GM19351 (cell line): Measurements from ENCODE around the gene SLC6A9.

Source experiments
- ATAC-seq: cut with Tn5 transposase; IDR thresholded peaks from one replicate; pipeline ENCODE4 v1.9.1; 2021; ENCODE audit warnings: mild to moderate bottlenecking, moderate library complexity; ENCODE audit not compliant: unreplicated experiment

The SLC6A9 gene

DNA sequence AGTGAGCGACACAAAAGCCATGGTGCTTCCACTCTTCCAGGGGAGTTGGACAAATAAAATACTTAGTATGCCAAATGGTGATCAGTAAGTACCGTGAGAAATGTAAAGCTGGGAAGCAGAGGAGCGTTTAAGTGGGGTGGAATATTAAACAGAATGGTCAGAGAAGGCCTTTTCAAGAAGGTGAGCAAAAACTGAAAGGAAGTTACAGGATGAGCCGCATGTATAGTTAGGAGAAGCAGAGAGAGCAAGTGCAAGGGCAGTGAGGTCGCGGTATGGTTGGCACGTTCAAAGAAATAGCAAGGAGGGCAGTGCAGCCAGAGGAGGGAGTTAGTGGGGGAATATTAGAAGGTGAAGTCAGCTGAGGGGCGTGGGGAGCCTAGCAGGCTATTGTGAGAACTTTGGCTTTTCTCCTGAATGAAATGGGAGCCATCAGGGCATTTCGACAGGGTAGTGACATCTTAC lies 57.2 kb downstream of the SLC6A9 start:
- no peak for ATAC-seq

GRCh38 chr1:43971336-43971980 lies 59.8 kb downstream of the SLC6A9 start:
- no peak for ATAC-seq

DNA sequence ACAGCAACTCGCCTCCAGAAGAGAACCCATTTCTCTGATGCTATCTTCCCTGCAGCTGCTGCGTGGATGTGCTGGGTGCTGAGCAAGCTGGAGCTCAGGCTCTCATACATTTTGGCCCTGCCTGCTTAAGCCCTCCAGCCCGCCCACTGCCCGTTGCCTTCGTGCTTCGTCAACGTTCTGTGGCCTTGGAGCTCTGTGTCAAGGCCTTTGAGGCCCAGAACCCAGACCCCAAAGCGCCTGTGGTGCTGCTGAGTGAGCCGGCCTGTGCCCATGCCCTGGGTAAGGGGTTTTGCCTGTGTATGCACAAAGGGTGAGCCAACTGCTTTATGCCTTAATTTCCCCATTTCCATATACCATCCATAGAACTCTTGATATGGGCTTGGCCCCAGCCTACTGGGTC lies 60.4 kb downstream of the SLC6A9 start:
- ATAC-seq = no peak

- ATAC-seq = no peak
These were observed 60.8 kb downstream of the SLC6A9 start for GRCh38 chr1:43970502-43970901.

DNA sequence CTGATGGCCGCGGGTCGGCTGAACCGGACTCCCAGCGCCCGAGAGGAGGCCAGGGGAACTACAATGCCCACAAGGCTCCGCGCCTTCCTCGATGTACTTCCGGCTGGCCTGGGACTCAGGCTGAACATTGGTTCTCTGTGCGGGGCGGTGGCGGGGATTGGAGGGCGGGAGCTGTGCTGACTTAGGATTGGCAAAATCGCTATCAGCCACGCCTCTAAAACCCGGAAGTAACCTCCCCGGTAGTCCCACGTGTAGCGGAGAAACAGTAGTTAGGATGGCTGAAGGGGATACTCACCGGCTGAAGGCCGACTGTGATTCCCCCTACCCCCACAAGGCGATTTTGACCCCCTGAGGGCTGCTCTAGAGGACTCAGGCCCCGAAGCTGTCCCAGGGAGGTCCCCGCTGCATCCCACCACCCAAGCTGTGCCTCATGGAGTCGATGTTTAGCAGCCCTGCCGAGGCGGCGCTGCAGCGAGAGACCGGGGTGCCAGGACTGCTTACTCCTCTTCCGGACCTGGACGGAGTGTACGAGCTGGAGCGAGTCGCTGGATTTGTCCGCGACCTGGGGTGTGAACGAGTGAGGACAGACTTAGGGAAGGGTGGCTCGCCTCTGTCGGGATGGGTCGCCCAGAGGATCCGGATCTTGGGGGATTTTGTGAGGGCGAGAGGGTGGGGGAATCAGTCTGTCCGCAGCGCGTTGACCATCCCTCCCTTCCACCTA lies 61.4 kb downstream of the SLC6A9 start, which contains the start of gene DPH2:
DPH2 (plus strand) TSS at position 265 of the 721 bp plus-strand sequence; CDS start at position 431, 166 bp downstream.
- peak; percentile 88 for ATAC-seq

GRCh38 chr1:43969416-43969745 lies 61.9 kb downstream of the SLC6A9 start:
- ATAC-seq = no peak

DNA sequence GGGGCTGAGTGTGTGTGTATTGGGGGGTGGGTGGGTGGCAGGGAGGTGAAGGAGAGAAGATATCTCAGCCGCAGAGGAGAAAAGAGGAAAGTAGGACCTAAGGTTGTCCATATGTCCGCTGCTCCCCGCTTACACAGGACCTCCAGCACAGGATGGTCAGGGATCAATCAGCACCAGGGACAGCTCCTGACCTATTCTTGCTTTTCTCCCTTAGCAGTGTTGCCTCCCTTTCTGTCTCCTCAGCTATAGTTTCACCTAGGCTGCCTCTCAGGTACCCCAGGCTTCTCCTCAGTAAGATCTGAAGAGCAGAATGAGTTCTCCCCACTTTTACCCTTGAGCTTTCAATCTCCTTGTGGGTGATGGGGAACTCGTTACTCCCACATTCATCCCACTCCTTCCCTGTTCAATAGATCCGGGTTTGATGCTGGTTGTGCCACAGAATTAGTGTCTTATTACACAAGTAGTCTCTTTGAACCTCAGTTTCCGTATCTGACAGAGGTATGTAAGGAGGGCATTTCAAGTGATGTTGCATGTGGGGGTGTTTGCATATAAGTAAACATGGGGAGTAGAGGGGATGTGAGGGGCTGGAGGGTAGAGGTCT lies 62.8 kb downstream of the SLC6A9 start:
- ATAC-seq = no peak

GRCh38 chr1:43965316-43965715 lies 65.9 kb downstream of the SLC6A9 start:
- no peak for ATAC-seq

GRCh38 chr1:43963890-43964289 lies 67.4 kb downstream of the SLC6A9 start:
- ATAC-seq = no peak

DNA sequence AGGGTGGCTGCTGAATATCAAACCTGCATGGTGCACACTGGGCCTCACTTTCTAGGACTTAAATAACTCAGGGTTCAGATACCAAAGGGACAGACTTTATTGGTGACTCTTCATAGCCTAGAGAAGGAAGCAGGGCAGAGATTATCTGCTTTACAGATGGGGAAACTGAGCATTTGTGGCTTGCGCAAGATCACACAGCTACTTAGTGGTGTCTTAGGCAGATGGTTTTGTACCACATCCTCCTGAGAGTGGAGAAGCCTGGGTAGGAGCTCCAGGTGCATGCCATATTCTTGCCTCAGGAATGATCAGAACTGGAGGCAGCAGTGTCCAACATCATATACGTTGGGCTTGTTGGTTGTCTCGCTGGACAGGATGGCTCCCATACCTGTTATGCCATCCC lies 68.3 kb downstream of the SLC6A9 start:
- ATAC-seq = no peak

- no peak for ATAC-seq
These were observed 68.9 kb downstream of the SLC6A9 start for GRCh38 chr1:43962324-43962723.

DNA sequence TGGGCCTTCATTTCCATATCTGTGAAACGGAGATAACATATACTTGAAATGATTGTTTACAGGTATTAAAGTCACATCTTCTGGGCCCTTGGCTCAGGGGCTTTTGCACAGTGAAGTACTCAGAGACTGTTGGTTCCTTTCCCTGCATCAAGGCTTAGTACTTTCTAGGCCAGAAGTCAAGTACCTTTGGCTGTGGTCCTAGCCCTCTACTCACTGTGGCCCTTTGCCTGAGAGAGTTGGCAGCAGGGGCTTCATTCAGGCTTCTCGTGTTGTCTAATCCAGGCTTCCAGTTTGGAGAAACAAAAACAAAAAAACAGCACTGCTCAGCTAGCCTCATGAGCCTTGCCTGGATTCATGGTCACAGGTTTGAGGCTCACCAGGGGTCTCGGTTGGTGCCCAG lies 69.6 kb downstream of the SLC6A9 start:
- no peak for ATAC-seq

- no peak for ATAC-seq
These were observed 70.5 kb downstream of the SLC6A9 start for GRCh38 chr1:43960798-43961197.

DNA sequence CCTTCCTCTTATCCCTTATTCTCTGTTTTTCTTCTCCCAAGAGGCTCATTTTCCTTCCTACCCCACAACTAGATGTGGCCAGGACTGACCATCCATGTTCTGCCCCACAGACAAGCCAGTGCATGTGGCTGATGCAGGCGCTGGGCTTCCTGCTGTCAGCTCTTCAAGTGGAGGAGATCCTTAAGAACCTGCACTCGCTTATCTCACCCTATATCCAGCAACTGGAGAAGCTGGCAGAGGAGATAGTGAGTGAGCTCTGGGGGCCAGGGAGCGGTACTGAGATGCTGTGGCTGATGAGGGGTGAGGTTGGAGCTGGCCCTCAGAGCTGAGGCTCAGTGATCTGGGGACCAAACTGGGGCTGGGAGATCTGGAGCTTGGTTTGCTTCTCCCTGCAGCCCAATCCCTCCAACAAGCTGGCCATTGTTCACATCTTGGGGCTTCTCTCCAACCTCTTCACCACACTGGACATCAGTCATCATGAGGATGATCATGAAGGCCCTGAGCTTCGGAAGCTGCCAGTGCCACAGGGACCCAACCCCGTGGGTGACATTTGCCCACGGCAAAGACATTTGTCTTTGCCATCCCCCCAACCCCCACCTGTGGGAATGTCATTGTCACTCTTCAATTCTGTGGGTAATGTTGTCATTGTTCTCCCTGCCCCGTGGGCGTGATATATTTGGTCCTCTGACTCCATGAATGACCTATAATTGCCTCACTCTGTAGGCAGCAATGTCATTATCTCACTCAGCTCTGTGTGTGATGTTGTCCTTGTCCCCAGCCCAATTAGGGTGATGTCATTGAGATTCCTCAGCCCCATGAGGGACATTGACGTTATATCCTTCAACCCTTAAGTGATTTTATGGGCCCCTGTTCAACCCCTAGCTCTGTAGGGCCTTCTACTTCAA lies 72.7 kb downstream of the SLC6A9 start:
- ATAC-seq = no peak

DNA sequence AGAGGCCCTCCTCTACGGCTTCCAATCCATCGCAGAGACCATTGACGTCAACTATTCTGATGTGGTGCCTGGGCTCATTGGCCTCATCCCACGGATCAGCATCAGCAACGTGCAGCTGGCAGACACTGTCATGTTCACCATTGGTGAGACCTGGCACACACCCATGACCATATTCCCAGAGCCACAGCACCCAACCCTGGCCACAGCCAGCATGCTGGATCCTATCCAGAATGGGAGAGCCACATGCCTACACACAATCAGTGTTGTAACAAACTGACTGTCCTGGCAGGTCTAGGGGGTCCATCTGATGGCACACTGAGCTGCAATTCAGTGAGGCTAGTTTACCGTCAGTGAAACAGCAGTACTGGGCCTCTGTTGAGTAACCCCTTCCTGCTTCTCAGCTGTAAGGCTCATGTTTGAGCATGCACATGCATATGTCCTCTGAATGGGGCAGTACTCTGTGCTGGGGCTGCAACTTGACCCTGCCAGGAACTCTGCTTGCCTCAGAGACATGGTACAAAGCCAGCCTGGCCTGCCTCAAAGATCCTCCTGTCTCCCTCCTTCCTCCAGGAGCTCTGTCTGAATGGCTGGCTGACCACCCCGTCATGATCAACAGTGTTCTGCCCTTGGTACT lies 73.7 kb downstream of the SLC6A9 start:
- ATAC-seq = no peak

DNA sequence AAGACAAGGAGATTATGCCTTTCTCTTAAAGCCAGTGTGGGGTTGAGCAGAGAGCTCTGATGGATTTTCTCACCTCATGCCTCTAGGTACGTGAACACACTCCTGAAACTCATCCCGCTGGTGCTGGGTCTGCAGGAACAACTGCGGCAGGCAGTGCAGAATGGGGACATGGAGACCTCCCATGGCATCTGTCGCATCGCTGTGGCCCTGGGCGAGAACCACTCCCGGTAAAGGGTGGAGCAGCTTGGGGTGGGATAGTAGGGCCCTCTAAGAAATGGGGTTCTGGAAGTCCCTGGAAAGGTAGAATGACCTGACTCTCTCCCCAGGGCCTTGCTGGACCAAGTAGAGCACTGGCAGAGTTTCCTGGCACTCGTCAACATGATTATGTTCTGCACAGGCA lies 75.0 kb downstream of the SLC6A9 start:
- no peak for ATAC-seq

GRCh38 chr1:43954036-43954435 lies 77.2 kb downstream of the SLC6A9 start:
- ATAC-seq = no peak

DNA sequence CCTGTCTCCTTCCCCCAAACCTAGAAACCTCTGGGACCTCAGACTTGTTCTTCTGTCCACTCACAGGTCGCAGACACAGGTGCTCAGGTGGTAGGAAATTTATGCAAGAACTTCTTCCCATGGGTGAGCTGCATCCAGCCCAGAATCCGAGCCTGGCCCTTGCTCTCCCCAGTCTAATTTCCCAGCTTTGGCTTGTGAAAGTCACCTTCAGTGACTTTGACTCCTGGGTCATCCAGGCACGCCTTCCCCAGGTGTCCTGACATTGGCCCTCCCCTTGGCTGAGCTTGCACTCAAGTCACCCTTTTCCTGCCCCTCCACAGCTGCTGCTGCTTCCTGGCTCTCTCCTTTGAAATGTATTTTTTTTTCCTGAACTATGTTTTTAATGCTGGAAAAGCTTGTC lies 77.9 kb downstream of the SLC6A9 start:
- ATAC-seq = no peak

DNA sequence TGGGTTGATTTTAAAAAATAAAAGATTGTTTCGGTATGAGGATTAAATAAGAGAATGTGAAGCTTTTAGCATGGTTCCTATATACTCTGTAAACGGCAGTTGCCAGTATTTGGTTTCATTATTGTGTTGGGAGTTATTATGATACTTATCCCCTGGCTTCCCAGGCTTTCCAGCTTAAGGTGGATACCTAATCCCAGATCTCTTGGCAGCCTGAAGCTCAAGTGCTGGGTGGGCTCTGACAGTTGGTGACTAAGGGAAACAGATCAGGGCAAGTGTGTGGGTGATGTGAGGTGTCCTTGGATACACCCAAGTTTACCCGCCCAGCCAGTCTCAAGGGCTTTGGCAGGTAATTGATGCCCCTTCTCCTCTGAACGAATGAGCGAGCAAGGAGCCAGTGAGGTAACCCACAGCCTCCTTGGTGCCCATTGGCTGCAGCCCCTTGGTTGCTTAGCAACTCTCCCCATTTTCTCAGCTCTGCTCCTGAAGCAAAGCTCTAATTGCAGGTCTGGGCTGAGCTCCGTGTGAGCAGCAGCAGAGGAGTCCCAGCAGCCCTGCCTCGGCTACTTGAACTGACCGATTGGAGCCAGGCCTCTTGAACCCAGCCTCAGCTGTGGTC lies 78.4 kb downstream of the SLC6A9 start:
- no peak for ATAC-seq
